NCI-H1436 (cell line): ENCODE results near the gene ID2.

Source experiments
- DNase-seq: peaks from one replicate; lab custom pipeline; 2025; lab: John Stamatoyannopoulos, UW

The ID2 gene

GRCh38 chr2:8670580-8670979 lies 11.3 kb upstream of the ID2 start:
- DNase-seq, result no peak

- DNase-seq, result no peak
These were observed 10.7 kb upstream of the ID2 start for GRCh38 chr2:8671176-8671575.

GRCh38 chr2:8671802-8672201 lies 10.1 kb upstream of the ID2 start:
- DNase-seq, result no peak

GRCh38 chr2:8672940-8673339 lies 8.9 kb upstream of the ID2 start:
- no peak for DNase-seq

- no peak for DNase-seq
These were observed 8.5 kb upstream of the ID2 start for GRCh38 chr2:8673381-8673780.

- no peak for DNase-seq
These were observed 7.3 kb upstream of the ID2 start for GRCh38 chr2:8674420-8675009.

GRCh38 chr2:8675543-8675942 lies 6.3 kb upstream of the ID2 start:
- no peak for DNase-seq

GRCh38 chr2:8676191-8676920 lies 5.5 kb upstream of the ID2 start:
- no peak for DNase-seq

GRCh38 chr2:8676921-8677645 lies 4.8 kb upstream of the ID2 start:
- DNase-seq, result no peak

GRCh38 chr2:8677646-8678592 lies 3.9 kb upstream of the ID2 start:
- DNase-seq, result peak; percentile 70

GRCh38 chr2:8678731-8679566 lies 2.9 kb upstream of the ID2 start:
- peak; percentile 92 for DNase-seq

GRCh38 chr2:8679567-8679826 lies 2.4 kb upstream of the ID2 start:
- DNase-seq, result no peak

GRCh38 chr2:8679827-8680731 lies 1.8 kb upstream of the ID2 start:
- no peak for DNase-seq

- peak; percentile 71 for DNase-seq
These were observed 765 bp upstream of the ID2 start for GRCh38 chr2:8680822-8681760.

GRCh38 chr2:8682719-8683667 lies 1.1 kb downstream of the ID2 start:
- no peak for DNase-seq

- peak; percentile 52 for DNase-seq
These were observed 2.7 kb downstream of the ID2 start for GRCh38 chr2:8684540-8684877.

GRCh38 chr2:8684878-8685696 lies 3.2 kb downstream of the ID2 start:
- DNase-seq, result peak; percentile 52
